ENCODE measurements around the gene TMEM62. TPM values are rescaled to one million over a fixed set of nuclear protein-coding genes. Genes with fewer than 3 reads are reported as not detected.
A peak's percentile ranks its signal among the peaks of the same experiment; 100 is the strongest.

The TMEM62 gene
- total and polyA plus RNA-seq, 9 of the 15 experiments (the other 6 are each of a cell fraction or from before 2014, with no cell fraction given): 4.4 to 16.6 (median 11.1) TPM

DNA sequence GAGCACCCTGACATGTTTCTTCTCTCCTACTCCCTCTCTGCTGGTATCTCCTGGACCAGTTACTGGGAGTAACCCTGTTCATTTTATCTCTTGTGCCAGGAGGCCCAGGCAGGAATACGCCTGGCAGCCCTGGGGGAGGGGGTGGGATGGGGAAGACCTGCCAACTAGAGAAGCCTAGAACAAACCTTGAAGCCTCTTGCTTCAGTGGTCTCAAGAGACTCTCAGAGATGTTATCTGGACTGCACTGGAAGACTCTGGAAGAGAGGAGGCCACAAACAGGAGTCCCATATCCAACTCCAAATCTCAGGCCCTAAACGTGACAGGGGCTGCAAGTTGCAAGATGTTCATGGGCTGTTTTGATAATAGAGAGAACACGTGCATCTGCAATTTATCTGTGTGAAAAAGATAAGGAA lies 87.6 kb downstream of the TMEM62 start, which contains the start of gene EPB42 (continued):
- no peak for TF ChIP-seq FOXK1 (CRISPR knock-in tag; IDR thresholded peaks at IDR 0.05; ENCODE audit: borderline replicate concordance)
- TF ChIP-seq ZNF584 (CRISPR knock-in tag; IDR thresholded peaks at IDR 0.05; ENCODE audit: low read depth): 0 out of 2 replicates have a peak, but pooled peaks have one; percentile 10
- peak; percentile 90 for TF ChIP-seq TCF3 (CRISPR knock-in tag; IDR thresholded peaks at IDR 0.05)
- TF ChIP-seq, protein P1, sequence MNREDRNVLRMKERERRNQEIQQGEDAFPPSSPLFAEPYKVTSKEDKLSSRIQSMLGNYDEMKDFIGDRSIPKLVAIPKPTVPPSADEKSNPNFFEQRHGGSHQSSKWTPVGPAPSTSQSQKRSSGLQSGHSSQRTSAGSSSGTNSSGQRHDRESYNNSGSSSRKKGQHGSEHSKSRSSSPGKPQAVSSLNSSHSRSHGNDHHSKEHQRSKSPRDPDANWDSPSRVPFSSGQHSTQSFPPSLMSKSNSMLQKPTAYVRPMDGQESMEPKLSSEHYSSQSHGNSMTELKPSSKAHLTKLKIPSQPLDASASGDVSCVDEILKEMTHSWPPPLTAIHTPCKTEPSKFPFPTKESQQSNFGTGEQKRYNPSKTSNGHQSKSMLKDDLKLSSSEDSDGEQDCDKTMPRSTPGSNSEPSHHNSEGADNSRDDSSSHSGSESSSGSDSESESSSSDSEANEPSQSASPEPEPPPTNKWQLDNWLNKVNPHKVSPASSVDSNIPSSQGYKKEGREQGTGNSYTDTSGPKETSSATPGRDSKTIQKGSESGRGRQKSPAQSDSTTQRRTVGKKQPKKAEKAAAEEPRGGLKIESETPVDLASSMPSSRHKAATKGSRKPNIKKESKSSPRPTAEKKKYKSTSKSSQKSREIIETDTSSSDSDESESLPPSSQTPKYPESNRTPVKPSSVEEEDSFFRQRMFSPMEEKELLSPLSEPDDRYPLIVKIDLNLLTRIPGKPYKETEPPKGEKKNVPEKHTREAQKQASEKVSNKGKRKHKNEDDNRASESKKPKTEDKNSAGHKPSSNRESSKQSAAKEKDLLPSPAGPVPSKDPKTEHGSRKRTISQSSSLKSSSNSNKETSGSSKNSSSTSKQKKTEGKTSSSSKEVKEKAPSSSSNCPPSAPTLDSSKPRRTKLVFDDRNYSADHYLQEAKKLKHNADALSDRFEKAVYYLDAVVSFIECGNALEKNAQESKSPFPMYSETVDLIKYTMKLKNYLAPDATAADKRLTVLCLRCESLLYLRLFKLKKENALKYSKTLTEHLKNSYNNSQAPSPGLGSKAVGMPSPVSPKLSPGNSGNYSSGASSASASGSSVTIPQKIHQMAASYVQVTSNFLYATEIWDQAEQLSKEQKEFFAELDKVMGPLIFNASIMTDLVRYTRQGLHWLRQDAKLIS (CRISPR knock-in tag; IDR thresholded peaks at IDR 0.05): no peak
- TF ChIP-seq ZNF830 (CRISPR knock-in tag; IDR thresholded peaks at IDR 0.05): no peak
- TF ChIP-seq TAF9B (IDR thresholded peaks at IDR 0.05; ENCODE audit: partially characterized antibody): peak; percentile 24
- no peak for TF ChIP-seq BRF1 (IDR thresholded peaks at IDR 0.05; ENCODE audit: borderline replicate concordance, extremely low read depth, insufficient read length)
- TF ChIP-seq, protein P2, sequence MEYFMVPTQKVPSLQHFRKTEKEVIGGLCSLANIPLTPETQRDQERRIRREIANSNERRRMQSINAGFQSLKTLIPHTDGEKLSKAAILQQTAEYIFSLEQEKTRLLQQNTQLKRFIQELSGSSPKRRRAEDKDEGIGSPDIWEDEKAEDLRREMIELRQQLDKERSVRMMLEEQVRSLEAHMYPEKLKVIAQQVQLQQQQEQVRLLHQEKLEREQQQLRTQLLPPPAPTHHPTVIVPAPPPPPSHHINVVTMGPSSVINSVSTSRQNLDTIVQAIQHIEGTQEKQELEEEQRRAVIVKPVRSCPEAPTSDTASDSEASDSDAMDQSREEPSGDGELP (CRISPR knock-in tag; IDR thresholded peaks at IDR 0.05; ENCODE audit: borderline replicate concordance): no peak
- TF ChIP-seq DNMT1 (IDR thresholded peaks at IDR 0.05): no peak
- TF ChIP-seq, protein P3, sequence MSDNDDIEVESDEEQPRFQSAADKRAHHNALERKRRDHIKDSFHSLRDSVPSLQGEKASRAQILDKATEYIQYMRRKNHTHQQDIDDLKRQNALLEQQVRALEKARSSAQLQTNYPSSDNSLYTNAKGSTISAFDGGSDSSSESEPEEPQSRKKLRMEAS (CRISPR knock-in tag; IDR thresholded peaks at IDR 0.05): 0 out of 2 replicates have a peak, but pooled peaks have one; percentile 15
- no peak for TF ChIP-seq U2AF2 (optimal IDR thresholded peaks at IDR 0.05; ENCODE audit: low read depth, low read length)
- TF ChIP-seq HEY1 (CRISPR knock-in tag; IDR thresholded peaks at IDR 0.05; ENCODE audit: borderline replicate concordance): peak; percentile 47; the same call in 1 of the 2 replicates
- TF ChIP-seq, protein P4, sequence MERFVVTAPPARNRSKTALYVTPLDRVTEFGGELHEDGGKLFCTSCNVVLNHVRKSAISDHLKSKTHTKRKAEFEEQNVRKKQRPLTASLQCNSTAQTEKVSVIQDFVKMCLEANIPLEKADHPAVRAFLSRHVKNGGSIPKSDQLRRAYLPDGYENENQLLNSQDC (CRISPR knock-in tag; IDR thresholded peaks at IDR 0.05): no peak
- no peak for TF ChIP-seq RAD51 (IDR thresholded peaks at IDR 0.05; ENCODE audit: borderline replicate concordance, low read depth)
- peak; percentile 84 for TF ChIP-seq LEF1 (IDR thresholded peaks at IDR 0.05)
- peak; percentile 85 for TF ChIP-seq MITF (IDR thresholded peaks at IDR 0.05)
- TF ChIP-seq PHB2 (IDR thresholded peaks at IDR 0.05; ENCODE audit: low read depth): peak; percentile 83

All from K562 (cell line).